Femur (tissue), 1 donor: ENCODE measurements around the gene ADGRF5.

Experiments
- DNase-seq: peaks from one replicate; pipeline ENCODE4 v3.0.0-alpha.2; 2017

The ADGRF5 gene

GRCh38 chr6:46819561-46819960, 102.2 kb downstream of the ADGRF5 start:
- DNase-seq: no peak

DNA sequence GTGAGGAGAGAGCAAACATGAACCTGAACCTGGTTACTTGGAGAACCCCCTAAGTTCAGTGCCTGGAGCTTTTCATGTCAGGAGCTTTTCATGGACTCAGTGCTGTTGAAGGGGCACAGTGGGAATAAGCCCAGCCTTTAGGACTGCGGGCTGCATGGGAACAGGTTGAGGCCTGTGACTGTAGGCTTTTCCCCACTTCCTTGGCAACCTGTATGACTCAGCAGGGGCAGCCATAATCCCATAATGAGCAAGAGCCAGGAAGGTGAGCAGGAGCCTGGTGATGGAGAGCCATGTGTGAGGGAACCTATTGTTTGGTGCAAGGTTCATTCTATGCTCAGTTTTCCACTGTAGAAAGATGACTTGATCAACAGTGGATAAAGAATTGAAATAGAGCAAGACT, 105.1 kb downstream of the ADGRF5 start:
- no peak for DNase-seq

DNA sequence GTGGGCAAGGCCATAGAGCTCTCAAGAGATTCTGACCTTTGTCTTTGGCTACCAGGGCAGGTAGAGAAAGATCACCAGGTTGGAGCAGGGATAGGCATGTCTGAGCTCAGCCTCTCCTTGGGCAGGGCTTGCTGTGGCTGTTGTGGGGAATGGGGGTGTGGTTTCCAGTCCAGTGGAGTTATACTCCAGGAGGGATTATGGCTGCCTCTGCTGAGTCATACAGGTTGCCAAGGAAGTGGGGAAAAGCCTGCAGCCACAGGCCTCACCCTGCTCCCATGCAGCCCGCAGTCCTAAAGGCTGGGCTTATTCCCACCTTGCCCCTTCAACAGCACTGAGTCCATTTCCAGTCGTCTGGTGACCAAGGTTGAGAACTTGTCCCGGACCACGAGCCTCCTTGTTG, 106.6 kb downstream of the ADGRF5 start:
- no peak for DNase-seq

- no peak for DNase-seq
These were observed 112.9 kb downstream of the ADGRF5 start for GRCh38 chr6:46808806-46809205.
